Rectal smooth muscle tissue (tissue), 1 donor: ENCODE data around the gene COL4A1.
"Not testable (repeated sequence)": the region's sequence is repeated elsewhere in the genome, so short reads cannot be mapped to it uniquely, and the experiment has no call there.

Experiments
- H3K27ac ChIP-seq: one replicate; pipeline ENCODE4 v1.7.0; 2013; ENCODE audit warnings: low read depth, low read length, inconsistent platforms
- H3K27me3 ChIP-seq: one replicate; pipeline ENCODE4 v1.7.0; 2013; ENCODE audit warnings: low read length; ENCODE audit not compliant: control insufficient read depth, insufficient read depth
- H3K36me3 ChIP-seq: one replicate; pipeline ENCODE4 v1.7.0; 2013; ENCODE audit warnings: low read length; ENCODE audit not compliant: control insufficient read depth, insufficient read depth
- H3K4me1 ChIP-seq: one replicate; pipeline ENCODE4 v1.7.0; 2013; ENCODE audit warnings: low read length; ENCODE audit not compliant: control insufficient read depth, insufficient read depth
- H3K4me3 ChIP-seq: one replicate; pipeline ENCODE4 v1.7.0; 2013; ENCODE audit warnings: low read length
- H3K9ac ChIP-seq: one replicate; pipeline ENCODE4 v1.7.0; 2013; ENCODE audit warnings: low read length

The COL4A1 gene

DNA sequence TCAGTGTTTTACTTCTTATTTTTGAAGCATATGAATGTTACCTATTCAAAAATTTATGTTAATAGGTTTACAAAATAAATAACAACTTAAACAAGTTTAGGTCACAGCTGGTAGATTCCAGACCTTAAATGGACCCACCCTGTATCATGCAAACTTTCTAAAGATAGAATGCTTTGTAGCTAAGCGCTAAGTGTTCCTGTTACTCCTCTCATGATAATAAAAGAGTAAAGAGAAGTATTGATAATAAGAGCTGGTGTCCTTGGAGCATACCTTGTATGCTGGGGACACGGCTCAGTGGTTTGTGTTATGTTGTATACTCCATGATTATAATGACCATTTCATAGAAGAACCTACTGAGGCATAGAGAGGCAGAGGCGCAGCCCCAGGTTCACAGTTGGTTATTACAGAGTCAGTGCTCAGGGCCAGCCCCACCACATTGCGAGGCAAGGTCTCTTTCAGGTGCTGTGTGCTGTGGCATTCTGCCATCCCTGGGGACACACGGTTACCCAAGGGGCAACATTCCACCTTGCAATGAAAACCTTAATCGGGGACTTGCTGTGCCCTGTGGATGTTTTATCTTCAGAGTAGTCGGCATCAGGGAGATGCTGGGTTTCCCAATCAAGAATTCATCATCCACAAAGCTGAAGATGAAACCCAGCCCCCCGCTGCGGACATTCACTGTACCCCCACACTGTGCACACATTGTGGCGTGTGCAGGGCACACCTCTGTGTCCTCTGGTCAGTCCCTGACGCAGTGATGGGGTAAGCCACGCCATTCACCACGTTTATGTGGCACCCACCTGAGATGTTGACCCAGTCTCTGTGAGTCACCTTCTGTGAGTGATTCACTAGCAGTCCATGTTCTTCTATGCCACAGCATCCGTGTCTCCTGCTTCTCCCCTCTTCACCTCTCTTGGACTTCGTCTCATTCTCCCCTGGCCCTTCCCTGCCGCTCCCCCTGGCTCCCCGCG lies 186.7 kb downstream of the COL4A1 start:
- no peaks in the 10 kb centered on the region for H3K27me3 ChIP-seq
- H3K36me3 ChIP-seq = no peaks in the 10 kb centered on the region
- H3K4me3 ChIP-seq = no peak overlapping the region
- H3K4me1 ChIP-seq = no peaks in the 10 kb centered on the region
- H3K9ac ChIP-seq = no peak overlapping the region
- H3K27ac ChIP-seq = no peak overlapping the region

GRCh38 chr13:110118106-110118505 lies 188.9 kb downstream of the COL4A1 start:
- Histone ChIP-seq H3K4me3 (no peak overlapping the region), H3K27me3 (no peaks in the 10 kb centered on the region), H3K27ac (no peak overlapping the region), H3K9ac (no peak overlapping the region), H3K36me3 (no peaks in the 10 kb centered on the region), H3K4me1 (no peaks in the 10 kb centered on the region)

DNA sequence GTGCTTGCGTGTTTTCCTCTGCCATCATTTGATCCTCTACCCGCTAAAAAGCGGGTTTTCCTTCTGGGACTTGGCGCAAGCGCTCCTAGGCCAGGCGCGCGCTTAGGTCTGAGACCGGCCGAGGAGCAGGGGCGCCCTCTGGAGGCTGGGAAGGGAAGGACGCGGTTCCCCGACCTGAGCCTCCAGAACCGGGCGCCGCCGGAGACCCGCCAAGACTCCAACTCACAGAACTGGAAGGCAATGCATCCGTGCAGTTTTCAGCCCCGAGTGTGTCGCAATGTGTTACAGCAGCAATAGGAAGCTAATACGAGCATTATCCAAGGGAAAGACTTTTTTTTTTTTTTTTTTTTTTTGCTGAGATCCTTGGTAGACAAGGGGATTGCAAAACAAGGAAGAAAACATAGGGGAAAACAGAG lies 190.9 kb downstream of the COL4A1 start:
- H3K36me3 ChIP-seq = no peaks in the 10 kb centered on the region
- H3K4me3 ChIP-seq = no peak overlapping the region
- H3K27ac ChIP-seq = no peak overlapping the region
- no peaks in the 10 kb centered on the region for H3K4me1 ChIP-seq
- no peak overlapping the region for H3K9ac ChIP-seq
- no peaks in the 10 kb centered on the region for H3K27me3 ChIP-seq

DNA sequence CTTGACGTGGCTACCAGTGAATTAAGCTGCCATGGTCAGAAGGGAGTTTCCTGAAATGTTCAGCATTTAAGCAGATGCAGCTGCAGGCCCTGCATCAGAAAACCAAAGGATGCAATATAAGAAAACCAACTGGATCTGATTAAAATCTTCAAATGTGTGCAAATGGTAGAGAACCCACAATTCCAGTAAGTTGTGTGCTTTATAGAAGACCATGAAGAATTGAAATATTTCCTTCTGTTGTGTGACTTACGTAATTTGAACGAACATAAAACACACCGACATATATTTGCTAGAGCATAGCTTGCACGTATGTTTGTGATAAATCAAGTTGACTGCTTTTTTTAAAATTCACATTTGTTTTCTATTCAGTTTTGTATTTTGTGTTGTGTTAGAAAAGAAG lies 191.4 kb downstream of the COL4A1 start:
- Histone ChIP-seq H3K9ac (no peak overlapping the region), H3K27ac (no peak overlapping the region), H3K27me3 (no peaks in the 10 kb centered on the region), H3K4me1 (no peaks in the 10 kb centered on the region), H3K36me3 (no peaks in the 10 kb centered on the region), H3K4me3 (no peak overlapping the region)

GRCh38 chr13:110114316-110114715 lies 192.6 kb downstream of the COL4A1 start:
- H3K9ac ChIP-seq = no peak overlapping the region
- no peak overlapping the region for H3K27ac ChIP-seq
- H3K36me3 ChIP-seq = no peaks in the 10 kb centered on the region
- no peaks in the 10 kb centered on the region for H3K27me3 ChIP-seq
- H3K4me3 ChIP-seq = no peak overlapping the region
- peaks cover 10% of the 10 kb centered on the region for H3K4me1 ChIP-seq

DNA sequence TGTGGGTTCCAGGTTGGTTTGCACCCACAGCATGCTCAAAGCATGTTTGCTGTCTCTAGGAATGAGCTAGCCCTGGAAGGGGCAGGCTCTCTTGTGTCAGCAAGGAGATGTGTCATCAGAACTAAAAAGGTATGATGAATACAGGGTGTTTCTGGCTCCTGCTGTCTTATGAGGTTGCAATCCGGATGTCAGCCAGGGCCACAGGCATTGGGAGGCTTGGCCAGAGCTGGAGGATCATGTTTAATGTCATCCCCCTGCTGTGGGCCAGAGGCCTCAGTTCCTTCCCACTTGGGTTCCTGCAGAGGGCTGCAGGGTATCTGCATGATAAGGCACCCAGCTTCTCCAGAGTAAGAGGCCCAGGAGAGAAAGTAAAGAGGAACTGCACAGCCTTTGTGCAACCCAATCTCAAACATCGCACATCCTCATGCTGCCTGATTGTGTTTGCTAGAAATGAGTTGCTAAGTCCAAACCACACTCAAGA lies 193.6 kb downstream of the COL4A1 start:
- Histone ChIP-seq H3K9ac (no peak overlapping the region), H3K4me3 (no peak overlapping the region), H3K36me3 (no peaks in the 10 kb centered on the region), H3K27ac (no peak overlapping the region), H3K4me1 (peaks cover 18% of the 10 kb centered on the region), H3K27me3 (no peaks in the 10 kb centered on the region)

DNA sequence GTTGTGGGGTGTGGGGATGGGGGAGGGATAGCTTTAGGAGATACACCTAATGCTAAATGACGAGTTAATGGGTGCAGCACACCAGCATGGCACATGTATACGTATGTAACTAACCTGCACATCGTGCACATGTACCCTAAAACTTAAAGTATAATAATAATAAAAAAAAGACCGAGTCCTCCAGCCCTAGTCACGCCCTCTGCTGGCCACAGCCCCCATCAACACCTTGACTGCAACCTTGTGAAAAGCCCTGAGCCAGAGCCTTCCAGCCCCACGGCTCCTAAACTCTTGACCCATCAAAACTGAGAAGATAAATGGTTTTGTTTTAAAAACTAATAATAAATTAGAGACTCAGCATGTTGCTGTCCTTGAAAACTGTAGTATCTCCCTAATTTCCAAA lies 194.6 kb downstream of the COL4A1 start:
- not testable (repeated sequence) for H3K4me3 ChIP-seq, H3K36me3 ChIP-seq, H3K27ac ChIP-seq, H3K27me3 ChIP-seq, H3K9ac ChIP-seq
- peaks cover 19% of the 10 kb centered on the region for H3K4me1 ChIP-seq

DNA sequence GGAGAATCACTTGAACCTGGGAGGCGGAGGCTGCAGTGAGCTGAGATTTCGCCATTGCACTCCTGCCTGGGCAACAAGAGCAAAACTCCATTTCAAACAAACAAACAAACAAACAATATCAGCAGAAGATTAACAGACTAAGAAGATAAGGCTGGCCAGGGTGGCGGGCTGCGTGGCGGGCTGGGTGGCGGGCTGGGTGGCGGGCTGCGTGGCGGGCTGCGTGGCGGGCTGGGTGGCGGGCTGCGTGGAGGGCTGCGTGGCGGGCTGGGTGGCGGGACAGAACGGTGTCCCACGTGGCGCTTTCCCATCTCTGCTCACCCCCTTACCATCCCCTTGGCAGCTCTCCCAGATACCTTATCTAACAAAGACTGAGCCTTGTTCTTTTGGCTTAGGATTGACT lies 196.2 kb downstream of the COL4A1 start:
- Histone ChIP-seq H3K27me3 (no peaks in the 10 kb centered on the region), H3K9ac (no peak overlapping the region), H3K36me3 (no peaks in the 10 kb centered on the region), H3K27ac (no peak overlapping the region), H3K4me3 (no peak overlapping the region), H3K4me1 (peaks cover 34% of the 10 kb centered on the region)

DNA sequence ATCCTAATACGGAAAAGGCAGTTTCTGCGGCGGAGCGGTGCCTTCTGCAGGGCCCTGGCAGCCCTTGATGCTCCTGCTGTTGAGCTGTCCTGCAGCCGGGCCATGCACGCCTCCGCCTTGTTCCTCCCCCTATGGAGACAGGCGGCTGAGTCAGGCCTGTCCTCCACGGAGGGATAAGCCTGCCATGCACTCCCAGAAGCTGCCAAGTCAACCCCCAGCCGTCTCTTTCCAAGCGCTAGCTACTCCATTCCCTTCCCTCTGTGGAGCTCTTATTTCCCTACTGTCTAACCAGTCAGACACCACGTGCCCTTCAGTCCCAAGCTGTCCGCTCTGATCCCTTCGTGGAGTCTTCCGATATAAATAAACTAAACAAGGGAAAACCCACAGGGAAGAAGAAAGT lies 197.0 kb downstream of the COL4A1 start:
- Histone ChIP-seq H3K4me3 (peak overlapping the region; percentile 4), H3K36me3 (no peaks in the 10 kb centered on the region), H3K27ac (peak overlapping the region; percentile 76), H3K9ac (no peak overlapping the region), H3K27me3 (no peaks in the 10 kb centered on the region), H3K4me1 (peaks cover 34% of the 10 kb centered on the region)

DNA sequence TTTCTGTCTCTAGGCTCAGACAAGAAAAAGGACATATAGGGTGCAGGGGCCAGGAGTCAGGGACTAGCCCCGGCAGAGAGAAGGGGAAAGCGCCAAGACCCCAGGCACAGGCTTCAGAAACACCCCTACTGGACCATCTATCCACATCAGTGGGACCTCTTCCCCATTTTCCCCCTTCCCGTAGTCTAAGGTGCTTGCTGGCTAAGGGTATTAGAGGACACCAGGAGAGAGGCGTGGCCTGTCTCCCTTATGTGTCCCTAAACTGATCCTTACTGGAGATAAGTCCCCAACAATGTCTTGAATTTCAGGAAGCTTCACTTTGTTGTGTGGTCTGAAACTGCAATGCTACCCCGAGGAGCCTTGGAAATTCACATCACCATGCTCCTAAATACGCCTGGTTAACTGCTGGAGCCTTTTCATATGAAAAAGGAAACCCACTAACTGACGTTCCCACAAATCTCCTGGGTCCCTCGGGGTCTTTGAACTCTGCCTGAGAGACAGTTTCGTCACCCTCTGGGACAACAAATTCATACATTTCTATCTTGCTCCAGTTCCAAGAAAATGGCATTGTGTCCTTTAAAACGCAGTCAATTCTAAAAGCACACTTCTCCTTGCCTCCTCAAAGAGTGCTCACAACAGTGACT lies 197.7 kb downstream of the COL4A1 start:
- Histone ChIP-seq H3K36me3 (no peaks in the 10 kb centered on the region), H3K27me3 (no peaks in the 10 kb centered on the region), H3K4me3 (no peak overlapping the region), H3K9ac (no peak overlapping the region), H3K4me1 (peaks cover 34% of the 10 kb centered on the region), H3K27ac (peak overlapping the region; percentile 76)

GRCh38 chr13:110108348-110109139 lies 198.4 kb downstream of the COL4A1 start:
- H3K27me3 ChIP-seq = no peaks in the 10 kb centered on the region
- H3K9ac ChIP-seq = no peak overlapping the region
- H3K27ac ChIP-seq = peak overlapping the region; percentile 90
- H3K4me3 ChIP-seq = no peak overlapping the region
- H3K4me1 ChIP-seq = peaks cover 34% of the 10 kb centered on the region
- no peaks in the 10 kb centered on the region for H3K36me3 ChIP-seq
